Liver (tissue), 9 donors: Measurements from ENCODE around the gene NXN. TPM values are rescaled to one million over a fixed set of nuclear protein-coding genes. Genes with fewer than 3 reads are reported as not detected.

ENCODE experiments used
- DNase-seq: peaks from one replicate; pipeline ENCODE4 v3.0.0-alpha.2; 2017; ENCODE audit warnings: low spot score
- H3K27ac ChIP-seq, 2 donors: one replicate each; pipeline ENCODE4 v1.7.0; 2013; ENCODE audit warnings: inconsistent platforms in 2 of 2, low read length in 2 of 2, control low read depth in 1 of 2, low read depth in 1 of 2, mild to moderate bottlenecking in 1 of 2
- H3K27me3 ChIP-seq, 4 donors: one replicate each; pipeline versions ENCODE4 v1.6.1 to v1.7.0; 2013; ENCODE audit warnings: low read length in 3 of 4, inconsistent platforms in 1 of 4, mild to moderate bottlenecking in 1 of 4, moderate library complexity in 1 of 4; ENCODE audit not compliant: control insufficient read depth in 4 of 4, insufficient read depth in 4 of 4
- H3K36me3 ChIP-seq, 4 donors: one replicate each; pipeline versions ENCODE4 v1.6.1 to v1.7.0; 2013; ENCODE audit warnings: low read length in 3 of 4, mild to moderate bottlenecking in 3 of 4, low read depth in 1 of 4, moderate library complexity in 1 of 4; ENCODE audit not compliant: control insufficient read depth in 4 of 4, insufficient read depth in 3 of 4
- H3K4me1 ChIP-seq, 4 donors: one replicate each; pipeline versions ENCODE4 v1.6.1 to v1.7.0; 2013; ENCODE audit warnings: low read length in 3 of 4, mild to moderate bottlenecking in 3 of 4, moderate library complexity in 1 of 4; ENCODE audit not compliant: control insufficient read depth in 4 of 4, insufficient read depth in 4 of 4
- H3K4me3 ChIP-seq, 3 donors: one replicate each; pipeline versions ENCODE4 v1.6.1 to v1.7.0; 2013; ENCODE audit warnings: low read length in 3 of 3, control low read depth in 1 of 3, low read depth in 1 of 3, mild to moderate bottlenecking in 1 of 3
- H3K9ac ChIP-seq, 2 donors: one replicate each; pipeline ENCODE4 v1.7.0; 2013; ENCODE audit warnings: low read length in 2 of 2, mild to moderate bottlenecking in 2 of 2, moderate library complexity in 2 of 2, control low read depth in 1 of 2, low read depth in 1 of 2
- H3K9me3 ChIP-seq, 4 donors: one replicate each; pipeline versions ENCODE4 v1.6.1 to v1.7.0; 2013; ENCODE audit warnings: low read length in 3 of 4; ENCODE audit not compliant: control insufficient read depth in 4 of 4
- EGR1 ChIP-seq, 2 donors: IDR thresholded peaks; 2 replicates each; pipeline ENCODE4 v1.6.1; 2016 to 2018; ENCODE audit warnings: antibody characterized with exemption in 2 of 2, low read depth in 2 of 2
- FOXA1 ChIP-seq: IDR thresholded peaks from 2 replicates; pipeline ENCODE4 v1.6.1; 2016; ENCODE audit warnings: antibody characterized with exemption
- FOXA2 ChIP-seq: IDR thresholded peaks from 2 replicates; pipeline ENCODE4 v1.6.1; 2016; ENCODE audit warnings: antibody characterized with exemption
- GABPA ChIP-seq, 2 donors: IDR thresholded peaks in 1 of 2; conservative IDR thresholded peaks in 1 of 2; 2 replicates each; pipeline ENCODE4 v1.6.1; 2016; ENCODE audit warnings: antibody characterized with exemption in 2 of 2, mild to moderate bottlenecking in 1 of 2, moderate library complexity in 1 of 2
- HNF4A ChIP-seq, 2 donors: conservative IDR thresholded peaks; 2 replicates each; pipeline ENCODE4 v1.6.1; 2016; ENCODE audit warnings: antibody characterized with exemption in 2 of 2, mild to moderate bottlenecking in 2 of 2
- HNF4G ChIP-seq: IDR thresholded peaks from 2 replicates; pipeline ENCODE4 v1.6.1; 2016; ENCODE audit warnings: antibody characterized with exemption
- JUND ChIP-seq, 2 donors: IDR thresholded peaks; 2 replicates each; pipeline ENCODE4 v1.6.1; 2016; ENCODE audit warnings: antibody characterized with exemption in 2 of 2
- MAX ChIP-seq: IDR thresholded peaks from 2 replicates; pipeline ENCODE4 v1.6.1; 2016; ENCODE audit warnings: antibody characterized with exemption
- NR2F2 ChIP-seq: IDR thresholded peaks from 2 replicates; pipeline ENCODE4 v1.6.1; 2016; ENCODE audit warnings: antibody characterized with exemption
- RAD21 ChIP-seq, 2 donors: IDR thresholded peaks; 2 replicates each; pipeline ENCODE4 v1.6.1; 2016; ENCODE audit warnings: antibody characterized with exemption in 2 of 2, mild to moderate bottlenecking in 2 of 2
- REST ChIP-seq: IDR thresholded peaks from 2 replicates; pipeline ENCODE4 v1.6.1; 2016; ENCODE audit warnings: antibody characterized with exemption, mild to moderate bottlenecking
- RXRA ChIP-seq, 2 donors: IDR thresholded peaks; 2 replicates each; pipeline ENCODE4 v1.6.1; 2017 to 2018; ENCODE audit warnings: antibody characterized with exemption in 2 of 2, mild to moderate bottlenecking in 1 of 2
- SP1 ChIP-seq: IDR thresholded peaks from 2 replicates; pipeline ENCODE4 v1.6.1; 2018; ENCODE audit warnings: antibody characterized with exemption, mild to moderate bottlenecking
- TAF1 ChIP-seq: conservative IDR thresholded peaks from 2 replicates; pipeline ENCODE4 v1.6.1; 2016; ENCODE audit warnings: antibody characterized with exemption, mild to moderate bottlenecking
- YY1 ChIP-seq: IDR thresholded peaks from 2 replicates; pipeline ENCODE4 v1.6.1; 2016; ENCODE audit warnings: antibody characterized with exemption, mild to moderate bottlenecking
- ZBTB33 ChIP-seq: IDR thresholded peaks from 2 replicates; pipeline ENCODE4 v1.6.1; 2016; ENCODE audit warnings: antibody characterized with exemption
- WGBS: extraction: QIAGEN DNeasy Blood & Tissue Kit; methylation state at CpG from one replicate; pipeline ENCODE4 v1.1.7; 2013; 5-methylcytosine and 5-hydroxymethylcytosine counted together
- polyA plus RNA-seq, 2 donors: library from polyadenylated mRNA; stranded (reverse) in 1 of 2; unstranded in 1 of 2; fragments of 200-250 nt in 1 of 2; fragments of >200 nt in 1 of 2; fragmentation: Nextera tagmentation in 1 of 2; extraction: Ambion mirVana in 1 of 2; gene quantifications; one replicate each; pipeline versions ENCODE4 v1.2.1 to v1.2.3, GENCODE V29; 2013 to 2015
- total RNA-seq, 2 donors: library from RNA; depleted of rRNA; stranded (reverse); fragments of >200 nt; gene quantifications; one replicate each; pipeline ENCODE4 v1.2.3, GENCODE V29; 2014
- TF ChIP-seq, protein P1 (sequence below): fragments of 150-350 bp; IDR thresholded peaks from 2 replicates; pipeline ENCODE4 v1.5.1; 2017; ENCODE audit warnings: improper control_type of control experiment, low read depth, low read length; ENCODE audit not compliant: missing input control
- TF ChIP-seq, protein P2 (sequence below): IDR thresholded peaks from 2 replicates; pipeline ENCODE4 v1.6.1; 2016; ENCODE audit warnings: antibody characterized with exemption
- donor health status: healthy.
- donor health status: healthy.
- donor health status: healthy.
- donor health status: healthy.
- donor health status: healthy.

The NXN gene
- total and polyA plus RNA-seq, 4 donors = 2.3 to 4.5 (median 3.3) TPM

GRCh38 chr17:951325-952132, 28.0 kb downstream of the NXN start:
- TF ChIP-seq NR2F2 (no peak), HNF4G (no peak), ZBTB33 (no peak), REST (no peak), YY1 (no peak), SP1 (no peak), RXRA (IDR thresholded peaks at IDR 0.05) (no peak), FOXA1 (no peak), JUND (IDR thresholded peaks at IDR 0.05) (no peak), EGR1 (IDR thresholded peaks at IDR 0.05; ENCODE audit: low read depth in 2 of 2) (no peak), FOXA2 (no peak), HNF4A (conservative IDR thresholded peaks at IDR 0.05) (no peak), GABPA (IDR thresholded peaks at IDR 0.05 in 1 of 2, conservative IDR thresholded peaks at IDR 0.05 in 1 of 2) (no peak), RAD21 (IDR thresholded peaks at IDR 0.05) (no peak), TAF1 (no peak), MAX (no peak)
- TF ChIP-seq, protein P1, sequence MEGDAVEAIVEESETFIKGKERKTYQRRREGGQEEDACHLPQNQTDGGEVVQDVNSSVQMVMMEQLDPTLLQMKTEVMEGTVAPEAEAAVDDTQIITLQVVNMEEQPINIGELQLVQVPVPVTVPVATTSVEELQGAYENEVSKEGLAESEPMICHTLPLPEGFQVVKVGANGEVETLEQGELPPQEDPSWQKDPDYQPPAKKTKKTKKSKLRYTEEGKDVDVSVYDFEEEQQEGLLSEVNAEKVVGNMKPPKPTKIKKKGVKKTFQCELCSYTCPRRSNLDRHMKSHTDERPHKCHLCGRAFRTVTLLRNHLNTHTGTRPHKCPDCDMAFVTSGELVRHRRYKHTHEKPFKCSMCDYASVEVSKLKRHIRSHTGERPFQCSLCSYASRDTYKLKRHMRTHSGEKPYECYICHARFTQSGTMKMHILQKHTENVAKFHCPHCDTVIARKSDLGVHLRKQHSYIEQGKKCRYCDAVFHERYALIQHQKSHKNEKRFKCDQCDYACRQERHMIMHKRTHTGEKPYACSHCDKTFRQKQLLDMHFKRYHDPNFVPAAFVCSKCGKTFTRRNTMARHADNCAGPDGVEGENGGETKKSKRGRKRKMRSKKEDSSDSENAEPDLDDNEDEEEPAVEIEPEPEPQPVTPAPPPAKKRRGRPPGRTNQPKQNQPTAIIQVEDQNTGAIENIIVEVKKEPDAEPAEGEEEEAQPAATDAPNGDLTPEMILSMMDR = no peak
- TF ChIP-seq, protein P2, sequence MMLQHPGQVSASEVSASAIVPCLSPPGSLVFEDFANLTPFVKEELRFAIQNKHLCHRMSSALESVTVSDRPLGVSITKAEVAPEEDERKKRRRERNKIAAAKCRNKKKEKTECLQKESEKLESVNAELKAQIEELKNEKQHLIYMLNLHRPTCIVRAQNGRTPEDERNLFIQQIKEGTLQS = no peak
- Histone ChIP-seq H3K36me3 (no peaks in the 10 kb centered on the region), H3K27me3 (no peaks in the 10 kb centered on the region), H3K4me1 (no peaks in the 10 kb centered on the region), H3K9me3 (no peaks in the 10 kb centered on the region), H3K4me3 (no peak overlapping the region), H3K27ac (no peak overlapping the region), H3K9ac (no peak overlapping the region)
- WGBS = 36% methylated on average over 27 of the region's 27 CpGs
- no peak for DNase-seq
